Measurements from ENCODE around the gene MTHFD1L.
"Not testable (repeated sequence)": the region's sequence is repeated elsewhere in the genome, so short reads cannot be mapped to it uniquely, and the experiment has no call there.

The MTHFD1L gene

DNA sequence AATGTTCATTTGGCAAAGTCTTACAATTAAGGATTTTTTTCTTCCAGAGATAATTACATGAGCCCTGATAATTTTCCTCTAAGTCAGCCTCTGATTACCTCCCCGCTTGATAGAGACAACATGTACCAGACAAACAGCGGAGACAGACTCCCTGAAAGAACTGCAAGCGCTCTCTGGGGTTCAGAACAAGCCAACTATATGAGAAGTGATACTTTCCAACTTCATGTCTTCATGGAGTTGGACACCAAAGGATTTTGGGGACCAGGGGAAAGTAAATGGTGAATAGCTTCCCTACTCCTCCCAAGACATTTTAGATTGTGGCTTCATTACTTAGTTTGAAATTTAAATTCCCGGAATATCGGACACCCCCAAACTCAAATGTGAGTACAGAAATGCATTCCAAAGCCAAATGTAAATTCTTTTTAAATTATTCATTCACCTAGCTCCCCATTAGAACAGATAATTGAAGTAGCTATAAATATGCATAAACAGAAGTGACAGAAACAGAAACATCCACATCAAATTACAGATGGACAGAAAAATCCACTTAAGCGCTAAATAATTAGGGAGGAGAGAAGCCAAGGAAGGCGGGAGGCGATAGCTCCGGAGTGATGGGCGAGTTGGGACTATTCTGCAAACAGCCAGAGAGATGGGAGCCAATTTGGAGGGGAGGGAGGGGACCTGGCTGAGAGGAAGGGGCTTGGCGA is 244.5 kb downstream of the MTHFD1L start:
- no peak for DNase-seq (ENCODE audit: extremely low spot score)
- TF ChIP-seq HDGF (IDR thresholded peaks at IDR 0.05; ENCODE audit: borderline replicate concordance) = no peak
- no peak for TF ChIP-seq ELF4 (IDR thresholded peaks at IDR 0.05)
- no peak for TF ChIP-seq BHLHE40 (IDR thresholded peaks at IDR 0.05; ENCODE audit: borderline replicate concordance)
- TF ChIP-seq FOXK2 (IDR thresholded peaks at IDR 0.05) = no peak
- TF ChIP-seq FOXA1 (IDR thresholded peaks at IDR 0.05) = no peak
- TF ChIP-seq FOXM1 (IDR thresholded peaks at IDR 0.05; ENCODE audit: borderline replicate concordance) = no peak
- TF ChIP-seq SUZ12 (IDR thresholded peaks at IDR 0.05) = no peak
- TF ChIP-seq SP1 (IDR thresholded peaks at IDR 0.05) = no peak
- no peak for TF ChIP-seq ARNT (IDR thresholded peaks at IDR 0.05)
- TF ChIP-seq, protein P1, sequence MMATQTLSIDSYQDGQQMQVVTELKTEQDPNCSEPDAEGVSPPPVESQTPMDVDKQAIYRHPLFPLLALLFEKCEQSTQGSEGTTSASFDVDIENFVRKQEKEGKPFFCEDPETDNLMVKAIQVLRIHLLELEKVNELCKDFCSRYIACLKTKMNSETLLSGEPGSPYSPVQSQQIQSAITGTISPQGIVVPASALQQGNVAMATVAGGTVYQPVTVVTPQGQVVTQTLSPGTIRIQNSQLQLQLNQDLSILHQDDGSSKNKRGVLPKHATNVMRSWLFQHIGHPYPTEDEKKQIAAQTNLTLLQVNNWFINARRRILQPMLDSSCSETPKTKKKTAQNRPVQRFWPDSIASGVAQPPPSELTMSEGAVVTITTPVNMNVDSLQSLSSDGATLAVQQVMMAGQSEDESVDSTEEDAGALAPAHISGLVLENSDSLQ (IDR thresholded peaks at IDR 0.05) = no peak
- TF ChIP-seq TARDBP (IDR thresholded peaks at IDR 0.05) = no peak
- TF ChIP-seq CTBP1 (IDR thresholded peaks at IDR 0.05; ENCODE audit: borderline replicate concordance) = no peak
- no peak for TF ChIP-seq NFRKB (IDR thresholded peaks at IDR 0.05)
- no peak for TF ChIP-seq ZNF384 (IDR thresholded peaks at IDR 0.05)
- TF ChIP-seq L3MBTL2 (conservative IDR thresholded peaks at IDR 0.05) = no peak
- TF ChIP-seq LEF1 (IDR thresholded peaks at IDR 0.05; ENCODE audit: borderline replicate concordance) = no peak
- ChIA-PET POLR2A (no interaction called here), CTCF (no interaction called here)

DNA sequence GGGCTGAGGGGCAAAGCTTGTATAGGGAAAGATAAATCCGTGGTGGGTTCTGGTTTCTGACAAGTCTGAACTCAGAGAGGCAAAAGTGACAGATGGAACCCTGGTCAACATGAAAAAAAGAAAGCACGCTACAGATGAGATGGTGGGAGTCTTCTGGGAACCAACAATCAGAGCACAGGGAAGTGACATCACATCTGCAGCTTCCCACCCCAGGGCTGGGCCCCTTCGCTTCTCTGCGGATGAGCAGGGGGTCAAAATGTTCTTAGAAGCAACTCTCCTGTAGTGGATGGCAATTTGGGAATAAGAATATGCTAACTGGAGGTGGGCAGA is 245.0 kb downstream of the MTHFD1L start:
- CTCF ChIA-PET = no interaction called here
- no peak for DNase-seq (ENCODE audit: extremely low spot score)
- POLR2A ChIA-PET = no interaction called here
- no peak for TF ChIP-seq CTBP1 (IDR thresholded peaks at IDR 0.05; ENCODE audit: borderline replicate concordance)
- no peak for TF ChIP-seq ZNF384 (IDR thresholded peaks at IDR 0.05)
- TF ChIP-seq, protein P1 (IDR thresholded peaks at IDR 0.05) = no peak
- TF ChIP-seq LEF1 (IDR thresholded peaks at IDR 0.05; ENCODE audit: borderline replicate concordance) = no peak
- no peak for TF ChIP-seq FOXK2 (IDR thresholded peaks at IDR 0.05)
- TF ChIP-seq NFRKB (IDR thresholded peaks at IDR 0.05) = no peak
- TF ChIP-seq FOXM1 (IDR thresholded peaks at IDR 0.05; ENCODE audit: borderline replicate concordance) = no peak
- TF ChIP-seq ELF4 (IDR thresholded peaks at IDR 0.05) = no peak
- TF ChIP-seq BHLHE40 (IDR thresholded peaks at IDR 0.05; ENCODE audit: borderline replicate concordance) = no peak
- no peak for TF ChIP-seq SUZ12 (IDR thresholded peaks at IDR 0.05)
- TF ChIP-seq L3MBTL2 (conservative IDR thresholded peaks at IDR 0.05) = no peak

DNA sequence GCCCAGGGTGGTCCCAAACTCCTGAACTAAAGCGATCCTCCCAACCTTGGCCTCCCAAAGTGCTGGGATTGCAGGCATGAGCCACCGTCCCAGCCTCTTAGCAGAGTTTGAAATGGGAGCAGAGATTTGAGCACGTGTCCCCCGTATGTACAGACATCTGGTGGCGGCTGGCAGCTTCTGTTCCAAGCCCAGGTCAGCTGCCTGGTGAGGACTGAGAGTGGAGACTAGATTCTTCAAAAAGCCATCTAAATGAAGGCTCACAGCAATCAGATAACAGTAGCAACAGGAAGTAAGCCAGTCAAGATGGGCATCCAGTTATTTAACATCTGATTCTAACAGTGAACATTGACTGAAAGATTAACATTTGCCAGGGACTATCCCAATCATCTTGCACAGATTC is 246.2 kb downstream of the MTHFD1L start:
- TF ChIP-seq BHLHE40 (IDR thresholded peaks at IDR 0.05; ENCODE audit: borderline replicate concordance) (no peak), LEF1 (IDR thresholded peaks at IDR 0.05; ENCODE audit: borderline replicate concordance) (no peak), ARNT (IDR thresholded peaks at IDR 0.05) (no peak), ZNF384 (IDR thresholded peaks at IDR 0.05) (no peak), CTBP1 (IDR thresholded peaks at IDR 0.05; ENCODE audit: borderline replicate concordance) (no peak), SUZ12 (IDR thresholded peaks at IDR 0.05) (no peak), NFRKB (IDR thresholded peaks at IDR 0.05) (no peak), SP1 (IDR thresholded peaks at IDR 0.05) (no peak), HDGF (IDR thresholded peaks at IDR 0.05; ENCODE audit: borderline replicate concordance) (no peak), FOXA1 (IDR thresholded peaks at IDR 0.05) (no peak), TARDBP (IDR thresholded peaks at IDR 0.05) (no peak), FOXK2 (IDR thresholded peaks at IDR 0.05) (no peak), L3MBTL2 (conservative IDR thresholded peaks at IDR 0.05) (no peak), ELF4 (IDR thresholded peaks at IDR 0.05) (no peak)
- TF ChIP-seq, protein P1 (IDR thresholded peaks at IDR 0.05) = no peak
- CTCF ChIA-PET = no interaction called here
- no peak for DNase-seq (ENCODE audit: extremely low spot score)
- POLR2A ChIA-PET = no interaction called here

DNA sequence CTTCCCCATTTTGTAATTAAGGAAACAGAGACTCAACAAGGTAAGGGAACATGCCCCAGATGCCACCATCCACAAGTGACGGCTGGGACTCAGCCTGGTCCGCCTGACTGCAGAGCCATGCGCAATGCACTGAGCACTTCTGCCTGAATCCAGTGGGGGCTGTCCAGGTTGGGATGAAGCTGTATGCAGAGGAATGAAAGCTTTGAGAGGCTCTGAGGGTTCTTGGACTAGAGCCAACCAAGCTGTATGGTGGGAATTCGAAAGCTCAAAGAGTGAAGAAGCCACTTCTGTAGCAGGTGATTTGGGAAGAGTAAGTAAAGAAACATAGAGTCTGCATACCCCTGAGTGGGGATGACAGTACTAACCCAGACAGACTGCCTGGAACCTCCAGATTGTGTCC is 246.6 kb downstream of the MTHFD1L start:
- TF ChIP-seq SUZ12 (IDR thresholded peaks at IDR 0.05) (no peak), TARDBP (IDR thresholded peaks at IDR 0.05) (no peak), BHLHE40 (IDR thresholded peaks at IDR 0.05; ENCODE audit: borderline replicate concordance) (no peak), ELF4 (IDR thresholded peaks at IDR 0.05) (no peak), FOXM1 (IDR thresholded peaks at IDR 0.05; ENCODE audit: borderline replicate concordance) (no peak), LEF1 (IDR thresholded peaks at IDR 0.05; ENCODE audit: borderline replicate concordance) (no peak), ZNF384 (IDR thresholded peaks at IDR 0.05) (no peak), SP1 (IDR thresholded peaks at IDR 0.05) (no peak), FOXA1 (IDR thresholded peaks at IDR 0.05) (no peak), L3MBTL2 (conservative IDR thresholded peaks at IDR 0.05) (no peak), ARNT (IDR thresholded peaks at IDR 0.05) (no peak), HDGF (IDR thresholded peaks at IDR 0.05; ENCODE audit: borderline replicate concordance) (no peak), NFRKB (IDR thresholded peaks at IDR 0.05) (no peak), FOXK2 (IDR thresholded peaks at IDR 0.05) (no peak)
- TF ChIP-seq, protein P1 (IDR thresholded peaks at IDR 0.05) = no peak
- no peak for DNase-seq (ENCODE audit: extremely low spot score)
- POLR2A ChIA-PET = no interaction called here
- CTCF ChIA-PET = no interaction called here

DNA sequence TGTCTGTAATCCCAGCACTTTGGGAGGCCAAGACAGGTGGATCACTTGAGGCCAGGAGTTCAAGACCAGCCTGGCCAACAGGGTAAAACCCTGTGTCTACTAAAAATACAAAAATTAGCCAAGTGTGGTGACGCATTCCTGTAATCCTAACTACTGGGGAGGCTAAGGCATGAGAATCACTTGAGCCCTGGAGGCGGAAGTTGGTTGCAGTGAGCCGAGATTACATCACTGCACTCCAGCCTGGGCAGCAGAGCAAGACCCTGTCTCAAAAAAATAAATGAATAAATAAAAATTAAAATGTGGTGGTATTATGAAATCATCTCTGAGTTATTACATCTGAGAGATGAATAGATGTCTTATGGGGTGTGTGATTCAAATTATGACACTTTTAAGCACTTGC is 247.4 kb downstream of the MTHFD1L start:
- CTCF ChIA-PET, POLR2A ChIA-PET: not testable (repeated sequence)

DNA sequence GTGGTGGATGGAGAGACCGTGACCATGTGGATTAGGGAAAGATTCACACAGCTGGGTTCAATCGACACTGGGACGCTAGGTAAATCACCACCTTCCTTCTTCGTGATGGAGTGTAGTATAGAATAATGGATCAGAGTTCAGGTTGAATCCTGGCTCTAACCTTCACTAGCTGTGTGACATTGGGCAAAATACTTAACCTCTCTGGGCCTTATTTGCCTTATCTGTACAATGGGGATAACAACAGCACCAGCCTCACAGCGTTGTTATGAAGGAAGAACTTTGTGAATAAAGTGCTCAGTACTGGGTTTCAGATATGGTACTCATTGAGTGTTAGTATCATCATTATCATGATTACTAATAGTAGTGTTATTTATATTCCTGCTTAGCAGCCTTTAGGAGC is 248.1 kb downstream of the MTHFD1L start:
- TF ChIP-seq L3MBTL2 (conservative IDR thresholded peaks at IDR 0.05) (no peak), LEF1 (IDR thresholded peaks at IDR 0.05; ENCODE audit: borderline replicate concordance) (no peak), TARDBP (IDR thresholded peaks at IDR 0.05) (no peak), ELF4 (IDR thresholded peaks at IDR 0.05) (no peak), BHLHE40 (IDR thresholded peaks at IDR 0.05; ENCODE audit: borderline replicate concordance) (no peak), ARNT (IDR thresholded peaks at IDR 0.05) (no peak), FOXA1 (IDR thresholded peaks at IDR 0.05) (no peak), NFRKB (IDR thresholded peaks at IDR 0.05) (no peak), FOXM1 (IDR thresholded peaks at IDR 0.05; ENCODE audit: borderline replicate concordance) (no peak), HDGF (IDR thresholded peaks at IDR 0.05; ENCODE audit: borderline replicate concordance) (no peak), SP1 (IDR thresholded peaks at IDR 0.05) (no peak), SUZ12 (IDR thresholded peaks at IDR 0.05) (no peak), ZNF384 (IDR thresholded peaks at IDR 0.05) (no peak)
- DNase-seq (ENCODE audit: extremely low spot score) = no peak
- POLR2A ChIA-PET = no interaction called here
- CTCF ChIA-PET = no interaction called here

More for the DNA sequence above, 247.4 kb downstream of the MTHFD1L start:
- DNase-seq (ENCODE audit: extremely low spot score) = not testable (repeated sequence)
